Neural cell (in vitro differentiated cells): Measurements from ENCODE around the gene CACNA1D. TPM values are rescaled to one million over a fixed set of nuclear protein-coding genes. Genes with fewer than 3 reads are reported as not detected.

Source experiments
- H2AFZ ChIP-seq: fragments of 200-600, 300-800 bp; sonication (generic), shearing (Covaris generic); 2 replicates; pipeline ENCODE4 v1.6.0; 2014; ENCODE audit warnings: low read depth, mild to moderate bottlenecking, antibody characterized with exemption, low read length, moderate library complexity
- H3F3A ChIP-seq: fragments of 200-600 bp; shearing (Covaris generic); 2 replicates; pipeline ENCODE4 v1.6.1; 2016; ENCODE audit warnings: mild to moderate bottlenecking, moderate library complexity, mixed read lengths, antibody characterized with exemption, low read length; ENCODE audit not compliant: insufficient read depth, poor library complexity, severe bottlenecking
- H3K27ac ChIP-seq: fragments of 200-600, 300-800 bp; sonication (generic), shearing (Covaris generic); 2 replicates; pipeline ENCODE4 v1.5.1; 2014; ENCODE audit warnings: mild to moderate bottlenecking, low read length, moderate library complexity
- H3K27me3 ChIP-seq: fragments of 300-800, 200-600 bp; sonication (generic), shearing (Covaris generic); 2 replicates; pipeline ENCODE4 v1.6.0; 2014; ENCODE audit warnings: mild to moderate bottlenecking, low read depth, low read length, moderate library complexity; ENCODE audit not compliant: insufficient read depth
- H3K36me3 ChIP-seq: fragments of 300-800, 200-600 bp; sonication (generic), shearing (Covaris generic); 2 replicates; pipeline ENCODE4 v1.5.1; 2014; ENCODE audit warnings: mild to moderate bottlenecking, antibody characterized with exemption, low read length, moderate library complexity; ENCODE audit not compliant: insufficient read depth
- H3K4me2 ChIP-seq: fragments of 300-800, 200-600 bp; sonication (generic), shearing (Covaris generic); 2 replicates; pipeline ENCODE4 v1.6.0; 2014; ENCODE audit warnings: mild to moderate bottlenecking, low read length
- H3K4me3 ChIP-seq: fragments of 300-800, 200-600 bp; sonication (generic), shearing (Covaris generic); 2 replicates; pipeline ENCODE4 v1.5.1; 2014; ENCODE audit warnings: mild to moderate bottlenecking, low read length, moderate library complexity
- H3K79me2 ChIP-seq: fragments of 200-600 bp; shearing (Covaris generic); replicated peaks from 2 replicates; pipeline ENCODE4 v1.6.0; 2014; ENCODE audit warnings: mild to moderate bottlenecking, low read length, moderate library complexity; ENCODE audit not compliant: insufficient read depth
- H3K9ac ChIP-seq: fragments of 300-800, 200-600 bp; sonication (generic), shearing (Covaris generic); 2 replicates; pipeline ENCODE4 v1.6.1; 2016; ENCODE audit warnings: mild to moderate bottlenecking, low read length, mixed read lengths
- H3K9me2 ChIP-seq: fragments of 200-600 bp; shearing (Covaris generic); 2 replicates; pipeline ENCODE4 v1.6.1; 2016; ENCODE audit warnings: mild to moderate bottlenecking, low read length, mixed read lengths; ENCODE audit not compliant: insufficient read depth
- H3K9me3 ChIP-seq: fragments of 200-600, 300-800 bp; sonication (generic), shearing (Covaris generic); 2 replicates; pipeline ENCODE4 v1.6.1; 2016; ENCODE audit warnings: mild to moderate bottlenecking, mixed run types, low read length, moderate library complexity, mixed read lengths
- H4K20me1 ChIP-seq: fragments of 200-600 bp; shearing (Covaris generic); 2 replicates; pipeline ENCODE4 v1.6.1; 2016; ENCODE audit warnings: mild to moderate bottlenecking, mixed run types; ENCODE audit not compliant: insufficient read depth
- EP300 ChIP-seq: fragments of 450-650 bp; conservative IDR thresholded peaks from 2 replicates; pipeline ENCODE4 v1.6.1; 2014; ENCODE audit warnings: antibody characterized with exemption, mild to moderate bottlenecking, moderate library complexity; ENCODE audit not compliant: poor library complexity, severe bottlenecking
- EZH2 ChIP-seq: fragments of 200-600, 300-800 bp; shearing (Covaris generic), sonication (generic); IDR thresholded peaks from 2 replicates; pipeline ENCODE4 v1.6.1; 2014; ENCODE audit warnings: antibody characterized with exemption, low read length, borderline replicate concordance, mild to moderate bottlenecking; ENCODE audit not compliant: insufficient read depth, poor library complexity, severe bottlenecking
- MXI1 ChIP-seq: fragments of 450-650 bp; conservative IDR thresholded peaks from 2 replicates; pipeline ENCODE4 v1.6.1; 2014; ENCODE audit warnings: antibody characterized with exemption, mild to moderate bottlenecking; ENCODE audit not compliant: poor library complexity, severe bottlenecking
- POLR2AphosphoS5 ChIP-seq: IDR thresholded peaks from 2 replicates; pipeline ENCODE4 v1.6.1; 2012
- RAD21 ChIP-seq: fragments of 450-650 bp; conservative IDR thresholded peaks from 2 replicates; pipeline ENCODE4 v1.6.1; 2014; ENCODE audit warnings: antibody characterized with exemption, mild to moderate bottlenecking, moderate library complexity
- SMC3 ChIP-seq: fragments of 450-650 bp; conservative IDR thresholded peaks from 2 replicates; pipeline ENCODE4 v1.6.1; 2014; ENCODE audit warnings: antibody characterized with exemption, mild to moderate bottlenecking, moderate library complexity; ENCODE audit not compliant: poor library complexity
- TAF1 ChIP-seq: IDR thresholded peaks from 2 replicates; pipeline ENCODE4 v1.6.1; 2012; ENCODE audit warnings: low read depth
- polyA plus RNA-seq: library from polyadenylated mRNA; depleted of rRNA; stranded (reverse); fragments of >200 nt; gene quantifications from 2 replicates; pipeline ENCODE4 v1.2.3, GENCODE V29; 2014
- TF ChIP-seq, protein P1 (sequence below): fragments of 450-650 bp; IDR thresholded peaks from 2 replicates; pipeline ENCODE4 v1.5.1; 2014; ENCODE audit warnings: antibody characterized with exemption, mild to moderate bottlenecking, moderate library complexity; ENCODE audit not compliant: poor library complexity, severe bottlenecking
- TF ChIP-seq, protein P2 (sequence below): IDR thresholded peaks from 2 replicates; pipeline ENCODE4 v1.6.1; 2012; ENCODE audit warnings: borderline replicate concordance

The CACNA1D gene
- polyA plus RNA-seq, 1 donor from 2014 or later, result 22.5 TPM

DNA sequence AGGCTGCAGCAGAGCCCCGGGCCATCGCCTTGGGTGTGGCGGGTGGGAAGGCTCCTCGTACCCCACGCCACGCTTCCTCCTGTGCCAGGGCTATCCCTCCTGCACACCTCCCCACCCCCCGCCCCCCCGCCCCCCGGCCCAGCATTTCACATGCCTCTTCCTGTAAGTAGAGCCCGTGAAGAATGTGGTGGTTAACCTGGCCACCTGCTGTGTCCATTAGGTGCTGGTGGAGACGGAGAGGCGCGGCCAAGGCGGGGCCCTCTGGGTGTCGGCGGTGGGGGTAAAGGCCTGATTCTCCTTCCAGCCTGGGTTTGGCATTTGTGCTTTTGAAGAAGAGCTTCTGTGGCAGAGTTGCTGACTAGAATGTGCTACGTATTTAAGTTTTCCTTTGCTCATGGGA is 224.1 kb downstream of the CACNA1D start:
- Histone ChIP-seq H3K79me2 (no peaks in the 10 kb centered on the region), H3K27ac (no peak overlapping the region), H3K4me2 (no peak overlapping the region), H2AFZ (no peak overlapping the region), H3K36me3 (no peaks in the 10 kb centered on the region), H3F3A (no peaks in the 10 kb centered on the region), H3K4me3 (no peak overlapping the region), H3K9ac (no peak overlapping the region), H3K9me2 (no peaks in the 10 kb centered on the region), H3K27me3 (no peaks in the 10 kb centered on the region), H3K9me3 (no peaks in the 10 kb centered on the region), H4K20me1 (no peaks in the 10 kb centered on the region)
- TF ChIP-seq SMC3 (no peak), EP300 (no peak), EZH2 (no peak), RAD21 (no peak)
- TF ChIP-seq, protein P1, sequence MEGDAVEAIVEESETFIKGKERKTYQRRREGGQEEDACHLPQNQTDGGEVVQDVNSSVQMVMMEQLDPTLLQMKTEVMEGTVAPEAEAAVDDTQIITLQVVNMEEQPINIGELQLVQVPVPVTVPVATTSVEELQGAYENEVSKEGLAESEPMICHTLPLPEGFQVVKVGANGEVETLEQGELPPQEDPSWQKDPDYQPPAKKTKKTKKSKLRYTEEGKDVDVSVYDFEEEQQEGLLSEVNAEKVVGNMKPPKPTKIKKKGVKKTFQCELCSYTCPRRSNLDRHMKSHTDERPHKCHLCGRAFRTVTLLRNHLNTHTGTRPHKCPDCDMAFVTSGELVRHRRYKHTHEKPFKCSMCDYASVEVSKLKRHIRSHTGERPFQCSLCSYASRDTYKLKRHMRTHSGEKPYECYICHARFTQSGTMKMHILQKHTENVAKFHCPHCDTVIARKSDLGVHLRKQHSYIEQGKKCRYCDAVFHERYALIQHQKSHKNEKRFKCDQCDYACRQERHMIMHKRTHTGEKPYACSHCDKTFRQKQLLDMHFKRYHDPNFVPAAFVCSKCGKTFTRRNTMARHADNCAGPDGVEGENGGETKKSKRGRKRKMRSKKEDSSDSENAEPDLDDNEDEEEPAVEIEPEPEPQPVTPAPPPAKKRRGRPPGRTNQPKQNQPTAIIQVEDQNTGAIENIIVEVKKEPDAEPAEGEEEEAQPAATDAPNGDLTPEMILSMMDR, result no peak

DNA sequence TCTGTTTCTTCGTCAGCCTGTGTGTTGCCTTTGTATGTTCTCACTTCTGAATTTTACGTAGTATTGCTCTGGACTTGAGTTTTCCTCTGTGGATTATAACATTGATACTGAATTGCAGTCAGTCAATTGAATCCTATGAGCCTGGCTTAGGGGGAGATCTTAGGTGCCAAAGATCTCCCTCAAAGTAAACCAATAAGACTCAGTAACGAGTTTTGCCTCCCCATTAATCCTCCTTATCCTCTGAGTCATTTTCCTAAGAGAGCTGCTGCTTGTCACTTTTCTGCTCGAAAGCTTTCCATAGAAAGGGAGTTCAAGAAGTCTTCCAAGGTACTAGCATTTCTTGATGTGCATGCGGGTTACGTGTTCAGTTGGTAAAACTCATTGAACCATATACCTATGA is 225.4 kb downstream of the CACNA1D start:
- Histone ChIP-seq H3K4me3 (no peak overlapping the region), H2AFZ (no peak overlapping the region)
- TF ChIP-seq POLR2AphosphoS5 (no peak), EP300 (no peak), EZH2 (no peak), SMC3 (no peak), RAD21 (no peak), MXI1 (no peak), TAF1 (no peak)
- TF ChIP-seq, protein P2, sequence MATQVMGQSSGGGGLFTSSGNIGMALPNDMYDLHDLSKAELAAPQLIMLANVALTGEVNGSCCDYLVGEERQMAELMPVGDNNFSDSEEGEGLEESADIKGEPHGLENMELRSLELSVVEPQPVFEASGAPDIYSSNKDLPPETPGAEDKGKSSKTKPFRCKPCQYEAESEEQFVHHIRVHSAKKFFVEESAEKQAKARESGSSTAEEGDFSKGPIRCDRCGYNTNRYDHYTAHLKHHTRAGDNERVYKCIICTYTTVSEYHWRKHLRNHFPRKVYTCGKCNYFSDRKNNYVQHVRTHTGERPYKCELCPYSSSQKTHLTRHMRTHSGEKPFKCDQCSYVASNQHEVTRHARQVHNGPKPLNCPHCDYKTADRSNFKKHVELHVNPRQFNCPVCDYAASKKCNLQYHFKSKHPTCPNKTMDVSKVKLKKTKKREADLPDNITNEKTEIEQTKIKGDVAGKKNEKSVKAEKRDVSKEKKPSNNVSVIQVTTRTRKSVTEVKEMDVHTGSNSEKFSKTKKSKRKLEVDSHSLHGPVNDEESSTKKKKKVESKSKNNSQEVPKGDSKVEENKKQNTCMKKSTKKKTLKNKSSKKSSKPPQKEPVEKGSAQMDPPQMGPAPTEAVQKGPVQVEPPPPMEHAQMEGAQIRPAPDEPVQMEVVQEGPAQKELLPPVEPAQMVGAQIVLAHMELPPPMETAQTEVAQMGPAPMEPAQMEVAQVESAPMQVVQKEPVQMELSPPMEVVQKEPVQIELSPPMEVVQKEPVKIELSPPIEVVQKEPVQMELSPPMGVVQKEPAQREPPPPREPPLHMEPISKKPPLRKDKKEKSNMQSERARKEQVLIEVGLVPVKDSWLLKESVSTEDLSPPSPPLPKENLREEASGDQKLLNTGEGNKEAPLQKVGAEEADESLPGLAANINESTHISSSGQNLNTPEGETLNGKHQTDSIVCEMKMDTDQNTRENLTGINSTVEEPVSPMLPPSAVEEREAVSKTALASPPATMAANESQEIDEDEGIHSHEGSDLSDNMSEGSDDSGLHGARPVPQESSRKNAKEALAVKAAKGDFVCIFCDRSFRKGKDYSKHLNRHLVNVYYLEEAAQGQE, result no peak
- TF ChIP-seq, protein P1, result no peak

More for the DNA sequence above, 225.4 kb downstream of the CACNA1D start:
- H3K9me3 ChIP-seq, result no peaks in the 10 kb centered on the region
- H3K9ac ChIP-seq, result no peak overlapping the region
- no peaks in the 10 kb centered on the region for H3K9me2 ChIP-seq
- no peaks in the 10 kb centered on the region for H3K36me3 ChIP-seq
- no peaks in the 10 kb centered on the region for H3K79me2 ChIP-seq
- H3K4me2 ChIP-seq, result no peak overlapping the region
- no peaks in the 10 kb centered on the region for H3K27me3 ChIP-seq
- no peaks in the 10 kb centered on the region for H3F3A ChIP-seq
- no peak overlapping the region for H3K27ac ChIP-seq
- no peaks in the 10 kb centered on the region for H4K20me1 ChIP-seq
